ENCODE measurements around the gene IFT22.

- TF ChIP-seq POLR2A (IDR thresholded peaks at IDR 0.05): no peak
- TF ChIP-seq, protein P1, sequence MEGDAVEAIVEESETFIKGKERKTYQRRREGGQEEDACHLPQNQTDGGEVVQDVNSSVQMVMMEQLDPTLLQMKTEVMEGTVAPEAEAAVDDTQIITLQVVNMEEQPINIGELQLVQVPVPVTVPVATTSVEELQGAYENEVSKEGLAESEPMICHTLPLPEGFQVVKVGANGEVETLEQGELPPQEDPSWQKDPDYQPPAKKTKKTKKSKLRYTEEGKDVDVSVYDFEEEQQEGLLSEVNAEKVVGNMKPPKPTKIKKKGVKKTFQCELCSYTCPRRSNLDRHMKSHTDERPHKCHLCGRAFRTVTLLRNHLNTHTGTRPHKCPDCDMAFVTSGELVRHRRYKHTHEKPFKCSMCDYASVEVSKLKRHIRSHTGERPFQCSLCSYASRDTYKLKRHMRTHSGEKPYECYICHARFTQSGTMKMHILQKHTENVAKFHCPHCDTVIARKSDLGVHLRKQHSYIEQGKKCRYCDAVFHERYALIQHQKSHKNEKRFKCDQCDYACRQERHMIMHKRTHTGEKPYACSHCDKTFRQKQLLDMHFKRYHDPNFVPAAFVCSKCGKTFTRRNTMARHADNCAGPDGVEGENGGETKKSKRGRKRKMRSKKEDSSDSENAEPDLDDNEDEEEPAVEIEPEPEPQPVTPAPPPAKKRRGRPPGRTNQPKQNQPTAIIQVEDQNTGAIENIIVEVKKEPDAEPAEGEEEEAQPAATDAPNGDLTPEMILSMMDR (IDR thresholded peaks at IDR 0.05 in 8 of 11, conservative IDR thresholded peaks at IDR 0.05 in 3 of 11): no peak
These were observed 18.8 kb upstream of the IFT22 start for GRCh38 chr7:101340379-101340778.

Data from spleen (tissue), 7 donors.